Stimulated activated CD8-positive, alpha-beta memory T cell treated with anti-CD3 and anti-CD28 coated beads, Interleukin-15, amount 100 ng/mL, for 48 hours (primary cell): ENCODE results near the gene DLX5.

ENCODE experiments used
- DNase-seq, 2 donors: peaks; one replicate each; pipeline ENCODE4 v3.0.0-alpha.2; 2020; ENCODE audit warnings: low read depth in 2 of 2

Gene DLX5

GRCh38 chr7:97005183-97006054, 19.2 kb downstream of the DLX5 start, which contains the start of gene DLX6:
Gene DLX6, plus strand, starts transcription at chr7:97005553. Its CDS starts 425 bp downstream, at chr7:97005978.
- peak; percentile 22 to 28 for DNase-seq

- no peak for DNase-seq
Observed at GRCh38 chr7:97004247-97005182, 20.1 kb downstream of the DLX5 start.

- no peak for DNase-seq
Observed at GRCh38 chr7:97003262-97004246, 21.1 kb downstream of the DLX5 start.

- DNase-seq = no peak
Observed at GRCh38 chr7:97002555-97003261, 21.9 kb downstream of the DLX5 start.

GRCh38 chr7:97001656-97002554, 22.7 kb downstream of the DLX5 start:
- no peak for DNase-seq

GRCh38 chr7:97001221-97001620, 23.4 kb downstream of the DLX5 start:
- DNase-seq = no peak

- no peak for DNase-seq
Observed at GRCh38 chr7:96998744-96999143, 25.9 kb downstream of the DLX5 start.

GRCh38 chr7:96998333-96998732, 26.3 kb downstream of the DLX5 start:
- no peak for DNase-seq

GRCh38 chr7:96997512-96998032, 27.1 kb downstream of the DLX5 start:
- DNase-seq = no peak

GRCh38 chr7:96996958-96997511, 27.6 kb downstream of the DLX5 start:
- no peak for DNase-seq

- DNase-seq = no peak
Observed at GRCh38 chr7:96996111-96996957, 28.3 kb downstream of the DLX5 start.

- DNase-seq = no peak
Observed at GRCh38 chr7:96995406-96996110, 29.1 kb downstream of the DLX5 start.

GRCh38 chr7:96993980-96994379, 30.7 kb downstream of the DLX5 start:
- no peak for DNase-seq

GRCh38 chr7:96993094-96993865, 31.4 kb downstream of the DLX5 start:
- no peak for DNase-seq

GRCh38 chr7:96992192-96993005, 32.2 kb downstream of the DLX5 start:
- DNase-seq = no peak
